Adrenal gland (tissue), 5 donors: ENCODE results near the gene ALG12.

ENCODE experiments used
- POLR2A ChIP-seq, 2 donors: fragments of 450-650 bp; IDR thresholded peaks; one replicate each; pipeline ENCODE4 v1.6.1; 2017; ENCODE audit warnings: antibody characterized with exemption in 2 of 2, mild to moderate bottlenecking in 2 of 2, moderate library complexity in 1 of 2
- TF ChIP-seq, protein P1 (sequence below), 6 experiments: fragments of 450-650 bp in 4 of 6; fragments of 200-600 bp in 2 of 6; sonication (generic) in 1 of 6; IDR thresholded peaks; 1 replicate in 5 of 6; 2 replicates in 1 of 6; pipeline versions ENCODE4 v1.5.1 to v1.8.0; 2016 to 2021; ENCODE audit warnings: antibody characterized with exemption in 6 of 6, mild to moderate bottlenecking in 2 of 6, moderate library complexity in 1 of 6
- donor health status: DM: no; HTN: no; CAD: no.

DNA sequence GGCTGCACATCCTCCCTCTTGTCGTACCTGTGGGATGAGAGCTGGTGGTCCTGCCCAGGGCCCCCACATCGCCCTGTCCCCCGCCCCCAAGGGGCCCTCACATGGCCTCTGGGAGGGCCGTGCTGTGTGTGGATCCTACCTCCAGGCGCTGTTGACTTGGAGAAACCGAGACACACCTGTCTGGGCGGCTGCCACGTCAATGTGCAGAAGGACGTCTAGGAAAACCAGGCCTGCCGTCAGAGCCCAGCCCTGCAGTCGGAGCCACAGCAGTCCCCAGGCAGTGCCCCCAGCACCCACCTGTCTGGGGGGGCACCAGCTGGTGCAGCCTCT is 14.2 kb downstream of the ALG12 start:
- TF ChIP-seq, protein P1, sequence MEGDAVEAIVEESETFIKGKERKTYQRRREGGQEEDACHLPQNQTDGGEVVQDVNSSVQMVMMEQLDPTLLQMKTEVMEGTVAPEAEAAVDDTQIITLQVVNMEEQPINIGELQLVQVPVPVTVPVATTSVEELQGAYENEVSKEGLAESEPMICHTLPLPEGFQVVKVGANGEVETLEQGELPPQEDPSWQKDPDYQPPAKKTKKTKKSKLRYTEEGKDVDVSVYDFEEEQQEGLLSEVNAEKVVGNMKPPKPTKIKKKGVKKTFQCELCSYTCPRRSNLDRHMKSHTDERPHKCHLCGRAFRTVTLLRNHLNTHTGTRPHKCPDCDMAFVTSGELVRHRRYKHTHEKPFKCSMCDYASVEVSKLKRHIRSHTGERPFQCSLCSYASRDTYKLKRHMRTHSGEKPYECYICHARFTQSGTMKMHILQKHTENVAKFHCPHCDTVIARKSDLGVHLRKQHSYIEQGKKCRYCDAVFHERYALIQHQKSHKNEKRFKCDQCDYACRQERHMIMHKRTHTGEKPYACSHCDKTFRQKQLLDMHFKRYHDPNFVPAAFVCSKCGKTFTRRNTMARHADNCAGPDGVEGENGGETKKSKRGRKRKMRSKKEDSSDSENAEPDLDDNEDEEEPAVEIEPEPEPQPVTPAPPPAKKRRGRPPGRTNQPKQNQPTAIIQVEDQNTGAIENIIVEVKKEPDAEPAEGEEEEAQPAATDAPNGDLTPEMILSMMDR (IDR thresholded peaks at IDR 0.05), result no peak
- no peak for TF ChIP-seq POLR2A (IDR thresholded peaks at IDR 0.05)
